Measurements from ENCODE around the gene RBM8A. TPM values are rescaled to one million over a fixed set of nuclear protein-coding genes. Genes with fewer than 3 reads are reported as not detected.
A peak's percentile ranks its signal among the peaks of the same experiment; 100 is the strongest.

The RBM8A gene
- total RNA-seq, 2 experiments from 2014 or later: 135 to 200 TPM

GRCh38 chr1:145961425-145962156, 34.3 kb upstream of the RBM8A start:
- intact Hi-C loops (cut with micrococcal nuclease; ENCODE audit: unreplicated experiment): no loop called here
- Histone ChIP-seq H3K79me2 (ENCODE audit: insufficient read depth, low read depth, low read length) (peaks cover 14% of the 10 kb centered on the region; the same call in 1 of the 2 replicates), H3K4me2 (ENCODE audit: low read length) (peak overlapping the region; percentile 96), H3K27ac (ENCODE audit: low read depth, low read length, poor library complexity, severe bottlenecking) (no peak overlapping the region), H3K9me3 (ENCODE audit: low read length) (no peaks in the 10 kb centered on the region), H3K4me1 (ENCODE audit: insufficient read depth, low read length, poor library complexity, severe bottlenecking) (peaks cover 69% of the 10 kb centered on the region), H4K20me1 (ENCODE audit: insufficient read depth, low read length) (no peaks in the 10 kb centered on the region), H3K36me3 (ENCODE audit: insufficient read depth, low read length) (no peaks in the 10 kb centered on the region; the same call in 1 of the 2 replicates), H3K9me2 (ENCODE audit: insufficient read depth, low read length) (no peaks in the 10 kb centered on the region), H3K4me3 (ENCODE audit: low read depth, low read length, poor library complexity, severe bottlenecking) (peak overlapping the region; percentile 75), H2AFZ (ENCODE audit: low read length) (peak overlapping the region; percentile 9; the same call in 1 of the 2 replicates)
- ChIA-PET CTCF (ENCODE audit: unreplicated experiment) (no interaction called here), POLR2A (no interaction called here)
- TF ChIP-seq EZH2phosphoT487 (IDR thresholded peaks at IDR 0.05; ENCODE audit: borderline replicate concordance, low read depth, low read length): no peak
- TF ChIP-seq, protein P1, sequence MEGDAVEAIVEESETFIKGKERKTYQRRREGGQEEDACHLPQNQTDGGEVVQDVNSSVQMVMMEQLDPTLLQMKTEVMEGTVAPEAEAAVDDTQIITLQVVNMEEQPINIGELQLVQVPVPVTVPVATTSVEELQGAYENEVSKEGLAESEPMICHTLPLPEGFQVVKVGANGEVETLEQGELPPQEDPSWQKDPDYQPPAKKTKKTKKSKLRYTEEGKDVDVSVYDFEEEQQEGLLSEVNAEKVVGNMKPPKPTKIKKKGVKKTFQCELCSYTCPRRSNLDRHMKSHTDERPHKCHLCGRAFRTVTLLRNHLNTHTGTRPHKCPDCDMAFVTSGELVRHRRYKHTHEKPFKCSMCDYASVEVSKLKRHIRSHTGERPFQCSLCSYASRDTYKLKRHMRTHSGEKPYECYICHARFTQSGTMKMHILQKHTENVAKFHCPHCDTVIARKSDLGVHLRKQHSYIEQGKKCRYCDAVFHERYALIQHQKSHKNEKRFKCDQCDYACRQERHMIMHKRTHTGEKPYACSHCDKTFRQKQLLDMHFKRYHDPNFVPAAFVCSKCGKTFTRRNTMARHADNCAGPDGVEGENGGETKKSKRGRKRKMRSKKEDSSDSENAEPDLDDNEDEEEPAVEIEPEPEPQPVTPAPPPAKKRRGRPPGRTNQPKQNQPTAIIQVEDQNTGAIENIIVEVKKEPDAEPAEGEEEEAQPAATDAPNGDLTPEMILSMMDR (conservative IDR thresholded peaks at IDR 0.05; ENCODE audit: low read length): no peak
- no TSS peak for BruUV-seq (replicated peaks)
- DNase-seq (ENCODE audit: low spot score): no peak

- TF ChIP-seq EZH2phosphoT487 (IDR thresholded peaks at IDR 0.05; ENCODE audit: borderline replicate concordance, low read depth, low read length): no peak
- TF ChIP-seq, protein P1 (conservative IDR thresholded peaks at IDR 0.05; ENCODE audit: low read length): no peak
- no peaks in the 10 kb centered on the region for H3K36me3 ChIP-seq (ENCODE audit: insufficient read depth, low read length)
- peak overlapping the region; percentile 9; the same call in 1 of the 2 replicates for H2AFZ ChIP-seq (ENCODE audit: low read length)
- CTCF ChIA-PET (ENCODE audit: unreplicated experiment): no interaction called here
- no peak overlapping the region for H3K27ac ChIP-seq (ENCODE audit: low read depth, low read length, poor library complexity, severe bottlenecking)
- no TSS peak for BruUV-seq (replicated peaks)
- intact Hi-C loops (cut with micrococcal nuclease; ENCODE audit: unreplicated experiment): no loop called here
- no peaks in the 10 kb centered on the region for H3K9me3 ChIP-seq (ENCODE audit: low read length)
- peaks cover under 1% of the 10 kb centered on the region; the same call in 1 of the 2 replicates for H4K20me1 ChIP-seq (ENCODE audit: insufficient read depth, low read length)
- H3K4me2 ChIP-seq (ENCODE audit: low read length): peak overlapping the region; percentile 96
- no peak for DNase-seq (ENCODE audit: low spot score)
- peaks cover 19% of the 10 kb centered on the region; the same call in 1 of the 2 replicates for H3K79me2 ChIP-seq (ENCODE audit: insufficient read depth, low read depth, low read length)
- H3K9me2 ChIP-seq (ENCODE audit: insufficient read depth, low read length): no peaks in the 10 kb centered on the region
- POLR2A ChIA-PET: no interaction called here
- peaks cover 74% of the 10 kb centered on the region for H3K4me1 ChIP-seq (ENCODE audit: insufficient read depth, low read length, poor library complexity, severe bottlenecking)
- H3K4me3 ChIP-seq (ENCODE audit: low read depth, low read length, poor library complexity, severe bottlenecking): peak overlapping the region; percentile 75
These were observed 33.8 kb upstream of the RBM8A start for GRCh38 chr1:145961109-145961424.

- no peak overlapping the region for H3K27ac ChIP-seq (ENCODE audit: low read depth, low read length, poor library complexity, severe bottlenecking)
These were observed 33.3 kb upstream of the RBM8A start for GRCh38 chr1:145960468-145961108.

More at GRCh38 chr1:145960468-145961108, 33.3 kb upstream of the RBM8A start:
- Histone ChIP-seq H3K36me3 (ENCODE audit: insufficient read depth, low read length) (no peaks in the 10 kb centered on the region), H3K4me3 (ENCODE audit: low read depth, low read length, poor library complexity, severe bottlenecking) (peak overlapping the region; percentile 75), H3K9me3 (ENCODE audit: low read length) (no peaks in the 10 kb centered on the region), H3K4me1 (ENCODE audit: insufficient read depth, low read length, poor library complexity, severe bottlenecking) (peaks cover 79% of the 10 kb centered on the region), H3K79me2 (ENCODE audit: insufficient read depth, low read depth, low read length) (peaks cover 21% of the 10 kb centered on the region; the same call in 1 of the 2 replicates), H2AFZ (ENCODE audit: low read length) (peak overlapping the region; percentile 9; the same call in 1 of the 2 replicates), H3K4me2 (ENCODE audit: low read length) (peak overlapping the region; percentile 96), H3K9me2 (ENCODE audit: insufficient read depth, low read length) (no peaks in the 10 kb centered on the region), H4K20me1 (ENCODE audit: insufficient read depth, low read length) (peaks cover 3% of the 10 kb centered on the region; the same call in 1 of the 2 replicates)
- intact Hi-C loops (cut with micrococcal nuclease; ENCODE audit: unreplicated experiment): no loop called here
- no peak for DNase-seq (ENCODE audit: low spot score)
- BruUV-seq (replicated peaks): no TSS peak
- ChIA-PET POLR2A (interaction anchor here (0.5 kb wide), 1 partner anchor 36 kb away, joined by 3 read pairs; the partner anchor contains the start of gene TXNIP), CTCF (ENCODE audit: unreplicated experiment) (no interaction called here)
- TF ChIP-seq, protein P1 (conservative IDR thresholded peaks at IDR 0.05; ENCODE audit: low read length): no peak
- no peak for TF ChIP-seq EZH2phosphoT487 (IDR thresholded peaks at IDR 0.05; ENCODE audit: borderline replicate concordance, low read depth, low read length)
